GM06990 (cell line): Measurements from ENCODE around the gene NAIF1.

Source experiments
- DNase-seq: peaks from one replicate; pipeline ENCODE4 v3.0.0-alpha.2; 2011; ENCODE audit not compliant: insufficient read length; ENCODE audit errors: extremely low read depth
- H3K27me3 ChIP-seq: replicated peaks from 2 replicates; pipeline ENCODE4 v1.6.0; 2011; ENCODE audit warnings: low read length; ENCODE audit not compliant: control insufficient read depth, insufficient read depth
- H3K36me3 ChIP-seq: 2 replicates; pipeline ENCODE4 v1.5.1; 2011; ENCODE audit warnings: low read length; ENCODE audit not compliant: control insufficient read depth, insufficient read depth
- H3K4me3 ChIP-seq: replicated peaks from 2 replicates; pipeline ENCODE4 v1.5.1; 2011; ENCODE audit warnings: low read depth, mild to moderate bottlenecking, control low read depth, low read length
- TF ChIP-seq, protein P1 (sequence below): IDR thresholded peaks from 2 replicates; pipeline ENCODE4 v1.5.1; 2011; ENCODE audit warnings: low read length, control low read depth, mild to moderate bottlenecking, inconsistent platforms; ENCODE audit not compliant: insufficient read depth, poor library complexity, severe bottlenecking

The NAIF1 gene

DNA sequence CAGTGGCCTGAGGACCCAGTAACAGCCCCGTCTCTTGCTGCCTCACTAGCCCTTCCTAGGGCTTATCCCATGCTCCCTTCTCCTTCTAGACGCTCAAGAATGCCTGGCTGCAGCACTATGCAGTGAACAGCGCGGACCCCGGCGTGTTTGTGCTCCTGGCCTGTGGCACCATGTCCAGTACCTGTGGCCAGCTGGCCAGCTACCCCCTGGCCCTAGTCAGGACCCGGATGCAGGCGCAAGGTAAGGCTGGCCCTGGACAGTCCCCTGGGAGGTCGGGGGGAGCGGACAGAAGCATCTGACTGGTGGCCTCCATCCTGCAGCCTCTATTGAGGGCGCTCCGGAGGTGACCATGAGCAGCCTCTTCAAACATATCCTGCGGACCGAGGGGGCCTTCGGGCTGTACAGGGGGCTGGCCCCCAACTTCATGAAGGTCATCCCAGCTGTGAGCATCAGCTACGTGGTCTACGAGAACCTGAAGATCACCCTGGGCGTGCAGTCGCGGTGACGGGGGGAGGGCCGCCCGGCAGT is 39.9 kb upstream of the NAIF1 start:
- Histone ChIP-seq H3K27me3 (no peaks in the 10 kb centered on the region), H3K4me3 (no peak overlapping the region), H3K36me3 (peaks cover 47% of the 10 kb centered on the region)
- TF ChIP-seq, protein P1, sequence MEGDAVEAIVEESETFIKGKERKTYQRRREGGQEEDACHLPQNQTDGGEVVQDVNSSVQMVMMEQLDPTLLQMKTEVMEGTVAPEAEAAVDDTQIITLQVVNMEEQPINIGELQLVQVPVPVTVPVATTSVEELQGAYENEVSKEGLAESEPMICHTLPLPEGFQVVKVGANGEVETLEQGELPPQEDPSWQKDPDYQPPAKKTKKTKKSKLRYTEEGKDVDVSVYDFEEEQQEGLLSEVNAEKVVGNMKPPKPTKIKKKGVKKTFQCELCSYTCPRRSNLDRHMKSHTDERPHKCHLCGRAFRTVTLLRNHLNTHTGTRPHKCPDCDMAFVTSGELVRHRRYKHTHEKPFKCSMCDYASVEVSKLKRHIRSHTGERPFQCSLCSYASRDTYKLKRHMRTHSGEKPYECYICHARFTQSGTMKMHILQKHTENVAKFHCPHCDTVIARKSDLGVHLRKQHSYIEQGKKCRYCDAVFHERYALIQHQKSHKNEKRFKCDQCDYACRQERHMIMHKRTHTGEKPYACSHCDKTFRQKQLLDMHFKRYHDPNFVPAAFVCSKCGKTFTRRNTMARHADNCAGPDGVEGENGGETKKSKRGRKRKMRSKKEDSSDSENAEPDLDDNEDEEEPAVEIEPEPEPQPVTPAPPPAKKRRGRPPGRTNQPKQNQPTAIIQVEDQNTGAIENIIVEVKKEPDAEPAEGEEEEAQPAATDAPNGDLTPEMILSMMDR = no peak
- no peak for DNase-seq

DNA sequence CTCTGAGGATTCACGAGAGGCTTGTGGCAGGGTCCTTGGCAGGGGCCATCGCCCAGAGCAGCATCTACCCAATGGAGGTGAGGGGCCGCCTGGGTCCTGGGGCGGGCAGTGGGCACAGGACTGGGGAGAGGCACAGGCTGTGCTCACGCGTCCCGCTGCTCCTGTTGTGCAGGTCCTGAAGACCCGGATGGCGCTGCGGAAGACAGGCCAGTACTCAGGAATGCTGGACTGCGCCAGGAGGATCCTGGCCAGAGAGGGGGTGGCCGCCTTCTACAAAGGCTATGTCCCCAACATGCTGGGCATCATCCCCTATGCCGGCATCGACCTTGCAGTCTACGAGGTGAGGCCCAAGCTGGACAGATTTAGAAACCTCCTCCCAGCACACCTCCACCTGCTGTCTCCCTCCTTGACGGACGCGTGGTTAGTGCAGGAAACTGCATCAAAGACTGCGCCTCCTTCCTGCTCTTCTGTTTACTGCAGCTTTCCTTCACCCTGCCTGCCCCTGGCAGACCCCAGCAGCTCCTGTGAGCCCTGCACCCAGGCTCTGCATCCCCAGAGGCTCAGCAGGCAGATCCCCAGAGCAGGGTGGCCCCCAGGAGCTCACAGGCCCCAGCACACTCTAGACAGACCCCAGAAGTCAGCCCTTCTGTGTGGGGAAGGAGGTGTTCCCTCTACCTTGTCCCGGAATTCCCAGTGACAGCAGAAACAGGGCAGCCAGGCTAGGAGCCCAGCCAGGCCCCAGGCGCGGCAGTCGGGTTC is 39.2 kb upstream of the NAIF1 start:
- TF ChIP-seq, protein P1 = no peak
- Histone ChIP-seq H3K27me3 (no peaks in the 10 kb centered on the region), H3K4me3 (no peak overlapping the region), H3K36me3 (peaks cover 50% of the 10 kb centered on the region)
- no peak for DNase-seq

DNA sequence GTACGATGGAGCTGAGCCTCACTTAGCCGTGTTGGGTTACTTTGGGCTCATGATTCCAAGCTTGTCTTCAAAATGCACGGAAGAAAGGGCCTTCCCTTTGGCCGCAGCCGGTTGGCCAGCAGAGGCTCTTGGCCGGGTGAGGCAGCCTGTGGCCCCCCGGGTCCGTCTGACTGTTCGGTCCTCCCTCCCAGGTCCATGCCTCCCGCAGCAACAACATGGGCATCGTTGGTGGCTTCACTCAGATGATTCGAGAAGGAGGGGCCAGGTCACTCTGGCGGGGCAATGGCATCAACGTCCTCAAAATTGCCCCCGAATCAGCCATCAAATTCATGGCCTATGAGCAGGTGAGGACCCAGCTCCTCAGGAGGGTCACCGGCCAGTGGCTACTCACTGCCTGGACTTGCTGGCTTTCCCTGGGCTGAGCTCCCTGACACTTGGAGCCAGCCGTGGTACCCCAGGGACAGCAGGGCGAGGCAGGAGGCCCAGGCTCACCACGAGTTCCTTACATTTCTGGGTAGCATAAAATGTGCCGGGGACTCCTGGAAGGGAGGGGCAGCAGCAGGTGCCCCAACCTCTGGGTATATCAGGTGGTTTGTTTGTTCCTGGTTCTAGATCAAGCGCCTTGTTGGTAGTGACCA is 38.5 kb upstream of the NAIF1 start:
- H3K27me3 ChIP-seq = no peaks in the 10 kb centered on the region
- H3K4me3 ChIP-seq = no peak overlapping the region
- H3K36me3 ChIP-seq = peaks cover 52% of the 10 kb centered on the region
- TF ChIP-seq, protein P1 = no peak
- no peak for DNase-seq

DNA sequence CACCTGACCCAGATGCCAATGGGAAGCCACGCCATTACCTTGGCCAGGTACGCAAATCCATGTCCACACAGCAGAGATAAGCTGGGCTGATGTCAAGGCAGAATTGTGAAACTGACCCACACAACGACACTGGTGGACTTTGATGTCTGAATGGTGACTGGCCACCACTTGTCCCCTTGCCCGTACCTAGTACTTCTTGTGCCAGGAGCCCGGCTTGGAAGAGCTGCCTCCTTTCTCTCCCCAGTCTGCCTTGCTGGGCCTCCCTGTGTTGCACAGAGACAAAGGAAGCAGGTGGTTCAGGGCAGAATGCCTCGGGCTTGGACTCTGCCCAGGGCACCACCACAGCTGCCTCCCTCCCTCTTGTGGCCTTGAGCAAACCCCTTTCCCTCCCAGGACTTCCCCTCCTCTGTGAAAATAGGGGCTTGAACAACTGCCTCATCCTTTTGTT is 37.1 kb upstream of the NAIF1 start:
- Histone ChIP-seq H3K27me3 (no peaks in the 10 kb centered on the region), H3K36me3 (peaks cover 51% of the 10 kb centered on the region), H3K4me3 (no peak overlapping the region)
- DNase-seq = no peak
- TF ChIP-seq, protein P1 = no peak

DNA sequence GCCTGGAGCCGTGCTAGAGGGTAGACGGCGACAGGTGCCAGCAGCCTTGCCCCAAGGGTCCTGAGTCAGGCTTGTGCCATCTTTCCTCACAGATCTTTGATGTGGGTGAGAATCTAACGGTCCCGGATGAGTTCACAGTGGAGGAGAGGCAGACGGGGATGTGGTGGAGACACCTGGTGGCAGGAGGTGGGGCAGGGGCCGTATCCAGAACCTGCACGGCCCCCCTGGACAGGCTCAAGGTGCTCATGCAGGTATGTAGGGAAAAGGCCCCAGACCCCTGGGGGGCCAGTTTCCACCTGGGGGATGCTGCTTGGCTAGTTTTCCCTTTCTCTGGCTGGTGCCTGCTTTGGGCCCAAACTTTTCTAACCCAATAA is 36.5 kb upstream of the NAIF1 start:
- Histone ChIP-seq H3K27me3 (no peaks in the 10 kb centered on the region), H3K36me3 (peaks cover 52% of the 10 kb centered on the region), H3K4me3 (no peak overlapping the region)
- TF ChIP-seq, protein P1 = peak; percentile 33
- DNase-seq = no peak
